ENCODE measurements around the gene ERLIN1.
A peak's percentile ranks its signal among the peaks of the same experiment; 100 is the strongest.
"Not testable (repeated sequence)": the region's sequence is repeated elsewhere in the genome, so short reads cannot be mapped to it uniquely, and the experiment has no call there.

The ERLIN1 gene

GRCh38 chr10:100131571-100131970 lies 54.3 kb downstream of the ERLIN1 start:
- no peak for DNase-seq

- no peak for DNase-seq
Measured at GRCh38 chr10:100130831-100131230, 55.0 kb downstream of the ERLIN1 start.

- DNase-seq, result no peak
Measured at GRCh38 chr10:100129424-100129823, 56.4 kb downstream of the ERLIN1 start.

GRCh38 chr10:100128951-100129350 lies 56.9 kb downstream of the ERLIN1 start:
- no peak for DNase-seq

GRCh38 chr10:100125335-100125734 lies 60.5 kb downstream of the ERLIN1 start:
- not testable (repeated sequence) for DNase-seq

GRCh38 chr10:100124097-100124496 lies 61.7 kb downstream of the ERLIN1 start:
- no peak for DNase-seq

GRCh38 chr10:100122780-100123179 lies 63.0 kb downstream of the ERLIN1 start:
- DNase-seq, result no peak

GRCh38 chr10:100120550-100120949 lies 65.3 kb downstream of the ERLIN1 start:
- no peak for DNase-seq

- no peak for DNase-seq
Measured at GRCh38 chr10:100119726-100120125, 66.1 kb downstream of the ERLIN1 start.

- no peak for DNase-seq
Measured at GRCh38 chr10:100114976-100115770, 70.7 kb downstream of the ERLIN1 start.

- DNase-seq, result no peak
Measured at GRCh38 chr10:100114460-100114859, 71.4 kb downstream of the ERLIN1 start.

GRCh38 chr10:100109670-100110069 lies 76.2 kb downstream of the ERLIN1 start:
- no peak for DNase-seq

GRCh38 chr10:100106865-100107264 lies 79.0 kb downstream of the ERLIN1 start:
- no peak for DNase-seq

- DNase-seq, result no peak
Measured at GRCh38 chr10:100104300-100104699, 81.5 kb downstream of the ERLIN1 start.

GRCh38 chr10:100103581-100103980 lies 82.2 kb downstream of the ERLIN1 start:
- no peak for DNase-seq

- no peak for DNase-seq
Measured at GRCh38 chr10:100101192-100102076, 84.4 kb downstream of the ERLIN1 start.

- peak; percentile 5 for DNase-seq
Measured at GRCh38 chr10:100100651-100101184, 85.1 kb downstream of the ERLIN1 start.
